ENCODE results near the gene DNAJC4. TPM values are rescaled to one million over a fixed set of nuclear protein-coding genes. Genes with fewer than 3 reads are reported as not detected.
A peak's percentile ranks its signal among the peaks of the same experiment; 100 is the strongest.

DNAJC4 gene
- total RNA-seq, 2 experiments from 2014 or later = 38.0 to 41.3 TPM

DNA sequence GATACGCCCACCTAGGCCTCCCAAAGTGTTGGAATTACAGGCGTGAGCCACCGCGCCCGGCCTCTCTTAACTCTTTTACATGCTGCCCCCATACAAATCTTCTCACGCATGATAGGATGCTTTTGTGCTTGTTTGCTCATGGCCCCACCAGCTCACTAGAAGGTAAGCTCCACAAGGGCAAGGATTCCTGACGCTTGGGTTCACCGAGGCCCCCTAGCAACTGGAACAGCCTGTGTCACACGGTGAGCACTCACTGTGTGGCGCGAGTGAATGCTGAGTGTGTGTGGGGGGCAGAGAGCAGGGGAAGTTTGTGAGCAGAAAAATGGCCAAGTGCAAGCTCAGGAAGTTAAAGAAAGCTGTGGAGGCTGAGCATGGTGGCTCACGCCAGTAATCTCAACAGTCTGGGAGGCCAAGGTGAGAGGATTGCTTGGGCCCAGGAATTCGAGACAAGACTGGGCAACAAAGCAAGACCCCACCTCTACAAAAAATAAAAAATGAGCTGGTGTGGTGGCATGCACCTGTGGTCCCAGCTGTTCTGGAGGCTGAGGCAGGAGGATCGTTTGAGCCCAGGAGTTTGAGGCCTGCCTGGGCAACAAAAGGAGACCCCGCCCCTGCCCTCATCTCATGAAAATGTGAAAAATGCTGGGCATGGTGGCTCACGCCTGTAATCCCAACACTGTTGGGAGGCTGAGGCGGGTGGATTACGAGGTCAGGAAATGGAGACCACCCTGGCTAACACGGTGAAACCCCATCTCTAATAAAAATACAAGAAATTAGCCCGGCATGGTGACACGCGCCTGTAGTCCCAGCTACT, 51.8 kb downstream of the DNAJC4 start:
- POLR2A ChIA-PET = interaction anchor here (7.8 kb wide), 1 partner anchor 12 kb away, joined by 79 read pairs; no protein-coding TSS in a partner anchor
- DNase-seq = no peak
- CTCF ChIA-PET = interaction anchor here (0.9 to 8.6 kb wide), 6 partner anchors 10 to 78 kb away, joined by 3 to 118 read pairs (median 5); partner anchors contain the start of genes CATSPERZ and ESRRA
- Mint-ChIP-seq H3K27ac (no peak overlapping the region), H3K9me3 (ENCODE audit: insufficient read depth) (no peaks in the 10 kb centered on the region), H3K4me1 (ENCODE audit: low read depth) (peaks cover 36% of the 10 kb centered on the region), H3K27me3 (ENCODE audit: low read depth) (no peaks in the 10 kb centered on the region), H3K4me3 (no peak overlapping the region), H3K36me3 (ENCODE audit: low read depth) (peaks cover 20% of the 10 kb centered on the region)
- no peak for ATAC-seq

DNA sequence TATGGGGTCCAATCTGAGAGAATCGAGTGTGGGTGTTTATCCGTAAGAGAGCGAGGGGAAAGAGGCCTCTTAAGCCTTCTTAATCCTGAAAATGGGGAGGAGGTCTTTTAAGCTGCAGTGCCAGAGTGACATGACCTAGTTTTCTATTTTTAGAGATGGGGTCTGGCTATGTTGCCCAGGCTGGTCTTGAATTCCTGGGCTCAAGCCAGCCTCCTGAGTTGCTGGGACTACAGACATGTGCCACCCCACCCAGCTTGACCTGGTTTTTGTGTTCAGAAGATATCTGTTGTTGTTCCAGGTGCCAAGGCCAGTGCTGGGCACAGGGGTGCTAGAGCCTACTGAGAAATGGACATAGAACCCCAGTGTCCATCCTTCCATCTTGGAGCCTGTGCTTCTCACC, 52.7 kb downstream of the DNAJC4 start:
- DNase-seq (no peak), ATAC-seq (no peak)
- ChIA-PET POLR2A (interaction anchor here (7.8 kb wide), 1 partner anchor 13 kb away, joined by 79 read pairs; no protein-coding TSS in a partner anchor), CTCF (interaction anchor here (1.3 to 8.6 kb wide), 5 partner anchors 11 to 79 kb away, joined by 3 to 118 read pairs (median 5); partner anchors contain the start of genes CATSPERZ and ESRRA)
- Mint-ChIP-seq H3K36me3 (ENCODE audit: low read depth) (peaks cover 20% of the 10 kb centered on the region), H3K27me3 (ENCODE audit: low read depth) (no peaks in the 10 kb centered on the region), H3K27ac (peak overlapping the region; percentile 11), H3K4me1 (ENCODE audit: low read depth) (peaks cover 33% of the 10 kb centered on the region), H3K9me3 (ENCODE audit: insufficient read depth) (no peaks in the 10 kb centered on the region), H3K4me3 (peak overlapping the region; percentile 79)

Other genes starting within 250 kb of the DNAJC4 start
- 100 to 1,000 TPM in 1 of 2 experiments, 10 to 100 TPM in 1; 93.7 to 102 TPM for gene OTUB1, start 244.1 kb upstream of the DNAJC4 start, total RNA-seq
- gene FLRT1, start 194.6 kb upstream of the DNAJC4 start, total RNA-seq = not detected
- gene MACROD1, start 64.4 kb upstream of the DNAJC4 start, total RNA-seq = 10 to 100 TPM; 14.4 to 14.6 TPM
- gene STIP1, start 44.4 kb upstream of the DNAJC4 start, total RNA-seq = 100 to 1,000 TPM; 335 to 340 TPM
- gene FERMT3, start 23.8 kb upstream of the DNAJC4 start, total RNA-seq = 100 to 1,000 TPM; 261 to 281 TPM
- 10 to 100 TPM; 37.8 to 44.8 TPM for gene TRPT1, start 4.4 kb upstream of the DNAJC4 start, total RNA-seq
- gene NUDT22, start 4.3 kb upstream of the DNAJC4 start, total RNA-seq = 10 to 100 TPM; 86.7 to 91.6 TPM
- gene VEGFB, start 4.0 kb downstream of the DNAJC4 start, total RNA-seq = 10 to 100 TPM; 81.5 to 87.8 TPM
- gene FKBP2, start 10.5 kb downstream of the DNAJC4 start, total RNA-seq = 10 to 100 TPM; 26.9 to 33.0 TPM
- 100 to 1,000 TPM; 178 to 197 TPM for gene PPP1R14B, start 16.4 kb downstream of the DNAJC4 start, total RNA-seq
- gene PLCB3, start 21.0 kb downstream of the DNAJC4 start, total RNA-seq = 10 to 100 TPM; 19.7 TPM
- 10 to 100 TPM; 38.3 to 43.9 TPM for gene BAD, start 54.1 kb downstream of the DNAJC4 start, total RNA-seq
- 10 to 100 TPM; 25.3 to 26.8 TPM for gene GPR137, start 55.3 kb downstream of the DNAJC4 start, total RNA-seq
- not detected for gene KCNK4, start 60.8 kb downstream of the DNAJC4 start, total RNA-seq
- not detected for gene CATSPERZ, start 69.8 kb downstream of the DNAJC4 start, total RNA-seq
- 10 to 100 TPM; 42.7 to 43.2 TPM for gene ESRRA, start 75.0 kb downstream of the DNAJC4 start, total RNA-seq
- 100 to 1,000 TPM; 154 to 165 TPM for gene TRMT112, start 87.0 kb downstream of the DNAJC4 start, total RNA-seq
- 100 to 1,000 TPM; 102 to 106 TPM for gene PRDX5, start 87.6 kb downstream of the DNAJC4 start, total RNA-seq
- 100 to 1,000 TPM; 127 TPM for gene CCDC88B, start 109.7 kb downstream of the DNAJC4 start, total RNA-seq
- 10 to 100 TPM; 39.0 to 42.3 TPM for gene RPS6KA4, start 128.6 kb downstream of the DNAJC4 start, total RNA-seq

Measured in activated CD8-positive, alpha-beta T cell treated with anti-CD3 and anti-CD28 coated beads, Interleukin-2, amount 10 ng/mL, durations not matched to agents 7 days and 5 days (primary cell).